ENCODE data around the gene NRL. TPM values are rescaled to one million over a fixed set of nuclear protein-coding genes. Genes with fewer than 3 reads are reported as not detected.

Gene NRL
- total RNA-seq, 2 donors from 2014 or later: 1.7 to 2.5 TPM

- H3K9me3 Mint-ChIP-seq: no peaks in the 10 kb centered on the region
- peaks cover 8% of the 10 kb centered on the region for H3K4me1 Mint-ChIP-seq
- H3K36me3 Mint-ChIP-seq (ENCODE audit: low read depth): no peaks in the 10 kb centered on the region
- H3K27me3 Mint-ChIP-seq: no peaks in the 10 kb centered on the region
- ATAC-seq (replicated peaks): no peak
- H3K4me3 Mint-ChIP-seq: no peak overlapping the region
- H3K27ac Mint-ChIP-seq: no peak overlapping the region
Measured at GRCh38 chr14:24078146-24078545, 36.6 kb downstream of the NRL start.

GRCh38 chr14:24077086-24077485, 37.7 kb downstream of the NRL start:
- Mint-ChIP-seq H3K4me3 (no peak overlapping the region), H3K27me3 (no peaks in the 10 kb centered on the region), H3K4me1 (peaks cover 4% of the 10 kb centered on the region), H3K9me3 (no peaks in the 10 kb centered on the region), H3K36me3 (ENCODE audit: low read depth) (no peaks in the 10 kb centered on the region), H3K27ac (peak overlapping the region; percentile 59)
- no peak for ATAC-seq (replicated peaks)

DNA sequence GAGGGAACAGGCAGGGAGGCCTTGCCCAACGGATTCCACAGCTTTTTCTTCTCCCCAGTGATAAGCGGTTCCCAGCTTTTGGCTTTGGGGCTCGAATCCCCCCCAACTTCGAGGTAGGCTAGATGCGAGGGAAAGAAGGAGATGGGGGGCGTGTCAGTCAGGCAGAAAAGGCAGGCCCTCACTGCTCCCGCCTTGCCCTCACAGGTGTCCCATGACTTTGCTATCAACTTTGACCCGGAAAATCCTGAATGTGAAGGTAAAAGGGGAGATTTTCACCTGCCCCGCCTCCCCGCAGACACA, 38.5 kb downstream of the NRL start:
- Mint-ChIP-seq H3K27ac (peak overlapping the region; percentile 59), H3K27me3 (no peaks in the 10 kb centered on the region), H3K4me3 (no peak overlapping the region), H3K9me3 (no peaks in the 10 kb centered on the region), H3K36me3 (ENCODE audit: low read depth) (no peaks in the 10 kb centered on the region), H3K4me1 (peaks cover 5% of the 10 kb centered on the region)
- no peak for ATAC-seq (replicated peaks)

GRCh38 chr14:24075485-24076301, 39.1 kb downstream of the NRL start:
- no peak for ATAC-seq (replicated peaks)
- Mint-ChIP-seq H3K36me3 (ENCODE audit: low read depth) (no peaks in the 10 kb centered on the region), H3K27ac (peak overlapping the region; percentile 59), H3K9me3 (no peaks in the 10 kb centered on the region), H3K4me1 (peaks cover 10% of the 10 kb centered on the region), H3K4me3 (no peak overlapping the region), H3K27me3 (peaks cover 5% of the 10 kb centered on the region)

DNA sequence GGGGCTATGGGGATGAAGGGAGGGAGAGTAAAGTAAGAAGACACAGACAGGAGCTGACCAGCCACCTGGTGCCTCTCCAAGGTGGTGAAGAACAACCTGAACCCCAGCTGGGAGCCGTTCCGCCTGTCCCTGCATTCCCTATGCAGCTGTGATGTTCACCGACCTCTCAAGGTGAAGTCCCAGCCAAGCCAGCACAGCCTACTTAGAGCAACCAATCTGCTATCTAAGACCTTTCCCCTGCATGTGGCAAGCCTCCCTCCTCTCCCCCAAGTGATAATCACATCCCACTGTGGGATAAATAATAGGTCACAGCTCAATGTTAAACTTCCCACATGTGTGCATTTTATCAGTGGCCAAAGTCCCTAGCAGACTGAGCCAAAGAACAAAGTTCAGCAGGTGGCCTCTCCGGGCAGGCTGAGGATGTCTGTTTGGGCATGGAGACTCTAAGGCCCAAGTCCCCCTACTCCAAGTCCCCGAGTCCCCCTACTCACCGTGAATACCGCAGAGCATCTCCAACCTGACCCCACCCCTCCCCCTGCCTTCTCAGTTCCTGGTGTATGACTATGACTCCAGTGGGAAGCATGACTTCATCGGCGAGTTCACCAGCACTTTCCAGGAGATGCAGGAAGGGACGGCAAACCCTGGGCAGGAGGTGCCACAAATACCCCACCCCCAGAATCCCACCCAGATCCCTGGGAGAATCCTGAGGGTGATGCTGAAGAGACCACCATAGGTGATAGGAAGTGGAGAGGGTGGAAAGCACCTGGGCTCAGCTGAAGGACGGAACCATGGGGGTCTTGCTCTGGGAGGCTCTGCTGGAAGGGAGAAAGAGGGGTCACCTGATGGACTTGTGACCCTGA, 39.9 kb downstream of the NRL start:
- no peak overlapping the region for H3K4me3 Mint-ChIP-seq
- no peaks in the 10 kb centered on the region for H3K9me3 Mint-ChIP-seq
- H3K4me1 Mint-ChIP-seq: peaks cover 15% of the 10 kb centered on the region
- H3K27me3 Mint-ChIP-seq: peaks cover 5% of the 10 kb centered on the region
- no peak overlapping the region for H3K27ac Mint-ChIP-seq
- ATAC-seq (replicated peaks): no peak
- no peaks in the 10 kb centered on the region for H3K36me3 Mint-ChIP-seq (ENCODE audit: low read depth)

- no peak for ATAC-seq (replicated peaks)
- Mint-ChIP-seq H3K9me3 (no peaks in the 10 kb centered on the region), H3K4me1 (peaks cover 11% of the 10 kb centered on the region), H3K27me3 (peaks cover 10% of the 10 kb centered on the region), H3K36me3 (ENCODE audit: low read depth) (no peaks in the 10 kb centered on the region), H3K4me3 (no peak overlapping the region), H3K27ac (no peak overlapping the region)
Measured at GRCh38 chr14:24072881-24073877, 41.6 kb downstream of the NRL start.

DNA sequence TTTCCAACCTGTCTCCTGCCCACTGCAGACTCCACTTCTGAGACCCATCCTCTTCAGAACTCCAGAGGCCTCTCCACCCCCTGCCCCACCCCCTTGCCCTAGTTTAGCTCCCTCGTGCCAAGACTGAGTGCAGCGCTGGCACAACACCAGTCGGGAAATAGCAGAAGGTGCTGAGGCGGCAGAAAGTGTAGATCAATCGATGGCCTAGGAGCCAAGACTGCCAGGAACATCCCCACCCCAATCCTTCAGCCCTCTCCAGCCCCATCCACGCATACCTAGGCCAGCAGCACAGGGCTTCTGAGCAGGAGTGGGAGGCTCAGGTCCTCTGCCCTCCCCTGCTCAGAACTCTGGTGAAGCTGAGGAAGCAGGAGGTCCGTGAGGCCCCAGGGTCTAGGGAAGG, 42.3 kb downstream of the NRL start:
- H3K27ac Mint-ChIP-seq: no peak overlapping the region
- no peak for ATAC-seq (replicated peaks)
- no peaks in the 10 kb centered on the region for H3K36me3 Mint-ChIP-seq (ENCODE audit: low read depth)
- H3K4me1 Mint-ChIP-seq: peaks cover 11% of the 10 kb centered on the region
- no peaks in the 10 kb centered on the region for H3K9me3 Mint-ChIP-seq
- no peak overlapping the region for H3K4me3 Mint-ChIP-seq
- H3K27me3 Mint-ChIP-seq: peaks cover 10% of the 10 kb centered on the region

DNA sequence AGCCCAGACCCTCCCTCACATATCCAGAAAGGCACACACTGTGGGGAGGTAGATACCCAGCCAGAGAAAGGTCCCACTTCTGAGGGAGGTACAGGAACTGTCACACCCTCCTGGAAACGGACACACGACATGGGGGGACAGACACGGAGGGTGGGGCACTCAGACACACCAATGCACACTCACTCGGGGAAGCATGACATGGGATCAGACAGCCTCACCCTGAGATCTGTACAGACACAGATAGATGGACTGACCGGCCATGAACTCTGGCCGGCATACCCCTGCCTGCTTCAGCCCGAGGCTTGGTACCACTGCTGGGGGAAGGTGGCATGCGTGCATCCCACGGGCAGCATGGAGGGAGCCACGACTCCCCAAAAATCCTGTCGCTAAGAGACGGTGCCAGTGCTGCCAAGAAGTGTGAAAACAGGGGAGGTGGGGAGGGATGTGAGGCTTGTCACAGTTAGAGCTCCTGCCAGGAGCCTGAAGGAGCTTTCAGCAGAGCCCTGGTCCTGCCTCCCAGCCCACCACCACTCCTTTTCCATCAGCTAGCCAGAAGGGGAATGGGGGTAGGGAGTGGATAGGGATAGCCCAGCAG, 42.8 kb downstream of the NRL start:
- H3K27ac Mint-ChIP-seq: no peak overlapping the region
- H3K36me3 Mint-ChIP-seq (ENCODE audit: low read depth): no peaks in the 10 kb centered on the region
- no peak for ATAC-seq (replicated peaks)
- H3K27me3 Mint-ChIP-seq: peaks cover 10% of the 10 kb centered on the region
- no peak overlapping the region for H3K4me3 Mint-ChIP-seq
- no peaks in the 10 kb centered on the region for H3K9me3 Mint-ChIP-seq
- peaks cover 11% of the 10 kb centered on the region for H3K4me1 Mint-ChIP-seq

DNA sequence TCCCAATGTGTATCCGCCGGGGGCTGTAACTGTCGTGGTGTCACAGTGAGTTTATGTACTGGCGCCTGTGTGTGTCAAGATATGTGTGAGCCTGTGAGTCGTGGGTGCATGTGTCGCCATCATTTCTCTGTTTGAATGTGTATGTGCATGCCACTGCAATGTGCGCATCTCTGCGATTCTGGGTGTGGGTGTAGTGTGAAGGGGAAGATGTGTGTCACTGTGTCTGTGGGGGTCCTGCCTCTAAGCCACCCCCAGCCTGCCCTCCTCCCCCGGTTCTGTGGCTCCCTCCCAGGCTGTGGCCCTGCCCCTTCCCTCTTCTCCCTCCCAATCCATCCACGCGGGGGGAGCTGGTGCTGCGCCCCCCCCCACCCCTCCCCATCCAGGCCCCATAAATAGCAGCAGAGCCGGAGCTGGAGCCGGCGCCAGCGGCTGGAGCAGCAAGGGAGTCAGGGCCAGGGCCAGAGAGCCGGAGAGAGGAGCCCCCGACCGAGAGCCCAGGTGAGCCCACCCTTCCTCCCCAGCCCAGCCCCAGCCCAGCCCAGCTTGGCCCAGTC, 43.5 kb downstream of the NRL start, which contains the start of gene CPNE6:
TSS of gene CPNE6 (plus strand) at position 419 of the 554 bp plus-strand sequence. CDS start 1,375 bp downstream, outside the sequence.
- Mint-ChIP-seq H3K4me1 (peaks cover 11% of the 10 kb centered on the region), H3K9me3 (no peaks in the 10 kb centered on the region), H3K27ac (peak within 1 kb of the TSS; percentile 47), H3K36me3 (ENCODE audit: low read depth) (no peaks in the 10 kb centered on the region), H3K27me3 (peaks cover 10% of the 10 kb centered on the region), H3K4me3 (peak within 1 kb of the TSS; percentile 7)
- ATAC-seq (replicated peaks): peak; percentile 92

DNA sequence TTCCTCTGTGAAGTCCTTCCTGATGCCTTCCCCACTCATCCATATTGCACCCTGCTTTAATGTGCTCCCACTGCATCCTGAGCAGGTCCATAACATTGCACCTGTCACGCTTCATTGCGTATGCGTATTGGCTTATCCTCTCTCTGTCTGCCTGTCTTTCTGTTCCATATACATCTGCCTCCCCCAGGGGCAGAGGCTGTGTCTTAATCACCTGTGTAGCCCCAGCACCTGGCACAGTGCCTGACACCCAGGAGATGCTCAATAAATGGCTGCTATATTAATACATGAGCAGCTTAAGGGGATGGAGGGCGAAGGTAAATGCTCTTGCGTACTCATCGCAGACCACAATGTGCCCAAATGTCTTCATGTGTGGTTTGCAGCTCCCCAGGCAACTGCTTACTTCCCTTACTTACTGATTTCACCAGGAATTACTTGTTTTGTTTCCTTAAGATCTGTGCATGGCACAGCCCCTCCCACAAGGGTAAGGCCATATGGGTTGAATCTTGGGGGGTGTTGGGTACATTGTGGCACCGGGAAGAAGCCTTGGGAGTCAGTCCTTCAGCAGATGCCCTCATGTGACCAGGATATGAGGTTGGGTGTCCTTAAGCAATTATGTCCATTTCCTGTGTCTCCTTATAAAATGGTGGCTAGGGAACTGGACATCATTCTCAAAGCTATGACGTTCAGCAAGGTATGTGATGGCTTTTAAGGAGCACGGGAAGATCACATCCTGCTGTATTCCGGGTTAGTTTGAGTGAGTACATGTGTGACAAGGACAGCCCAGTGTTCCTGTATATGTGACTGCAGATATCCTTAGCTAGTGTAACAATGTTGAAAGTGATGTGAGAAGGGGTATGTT, 44.2 kb downstream of the NRL start:
- peaks cover 10% of the 10 kb centered on the region for H3K27me3 Mint-ChIP-seq
- peak overlapping the region; percentile 7 for H3K4me3 Mint-ChIP-seq
- peak overlapping the region; percentile 47 for H3K27ac Mint-ChIP-seq
- H3K36me3 Mint-ChIP-seq (ENCODE audit: low read depth): no peaks in the 10 kb centered on the region
- no peaks in the 10 kb centered on the region for H3K9me3 Mint-ChIP-seq
- peaks cover 11% of the 10 kb centered on the region for H3K4me1 Mint-ChIP-seq
- no peak for ATAC-seq (replicated peaks)

DNA sequence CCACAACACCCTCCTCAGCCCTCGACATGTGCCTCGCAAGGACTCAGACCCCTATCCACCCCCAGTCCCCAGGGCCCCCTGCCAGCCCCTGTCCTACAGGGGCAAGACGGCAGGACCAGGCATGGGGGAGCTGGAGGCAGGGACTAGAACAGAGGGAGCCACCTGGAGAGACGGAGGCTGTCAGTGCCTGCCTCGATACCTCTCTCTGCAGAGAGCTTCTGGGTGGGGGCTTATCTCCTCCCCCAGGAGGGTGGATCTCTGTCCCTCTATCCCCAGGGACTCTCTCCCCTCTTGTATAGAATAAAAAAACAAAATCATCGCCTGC, 45.4 kb downstream of the NRL start:
- peaks cover 10% of the 10 kb centered on the region for H3K27me3 Mint-ChIP-seq
- H3K27ac Mint-ChIP-seq: no peak overlapping the region
- no peaks in the 10 kb centered on the region for H3K36me3 Mint-ChIP-seq (ENCODE audit: low read depth)
- H3K9me3 Mint-ChIP-seq: no peaks in the 10 kb centered on the region
- H3K4me1 Mint-ChIP-seq: peaks cover 11% of the 10 kb centered on the region
- no peak overlapping the region for H3K4me3 Mint-ChIP-seq
- no peak for ATAC-seq (replicated peaks)

GRCh38 chr14:24068711-24069410, 45.9 kb downstream of the NRL start:
- Mint-ChIP-seq H3K36me3 (ENCODE audit: low read depth) (no peaks in the 10 kb centered on the region), H3K27me3 (peaks cover 10% of the 10 kb centered on the region), H3K9me3 (no peaks in the 10 kb centered on the region), H3K4me1 (peaks cover 11% of the 10 kb centered on the region), H3K4me3 (no peak overlapping the region), H3K27ac (no peak overlapping the region)
- ATAC-seq (replicated peaks): no peak

Data from activated T-helper 17 cell treated with anti-CD3 and anti-CD28 coated beads, Interleukin-2, amount 50 U/mL, for 72 hours (primary cell).